Measurements from ENCODE around the gene FBXO33. TPM values are rescaled to one million over a fixed set of nuclear protein-coding genes. Genes with fewer than 3 reads are reported as not detected.

Gene FBXO33
- total RNA-seq, 1 experiment from 2014 or later: 8.8 TPM

DNA sequence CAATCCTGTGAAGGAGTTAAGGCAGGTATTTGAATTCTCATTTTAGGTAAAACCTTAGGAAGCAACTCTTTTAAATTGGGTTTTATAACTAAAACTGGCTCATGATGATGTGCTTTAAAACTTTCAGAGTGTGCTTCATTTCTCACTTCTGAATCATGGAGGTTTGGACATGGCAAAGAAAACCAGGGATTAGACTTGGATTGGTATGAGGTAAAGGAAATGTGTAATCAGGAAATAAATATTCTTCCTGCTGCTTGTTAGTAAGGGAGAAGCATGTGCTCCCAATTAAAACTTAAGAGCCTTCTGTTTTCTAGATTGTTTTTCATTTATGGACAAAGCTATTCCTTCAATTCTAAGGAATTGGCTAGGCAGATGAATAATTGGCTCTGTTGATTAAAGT is 57.4 kb downstream of the FBXO33 start:
- Histone ChIP-seq H3K9me3 (ENCODE audit: control insufficient read depth, low read depth, low read length) (no peaks in the 10 kb centered on the region), H3K79me2 (ENCODE audit: insufficient read depth, low read length) (no peaks in the 10 kb centered on the region), H4K91ac (ENCODE audit: insufficient read length, low read depth, low read length) (no peak overlapping the region), H2BK15ac (ENCODE audit: low read depth, low read length) (no peak overlapping the region), H3K4me1 (ENCODE audit: insufficient read depth, low read length) (no peaks in the 10 kb centered on the region), H3K56ac (ENCODE audit: insufficient read length, low read depth, low read length) (no peak overlapping the region), H4K8ac (replicated peaks; ENCODE audit: insufficient read length, low read depth, low read length) (no peak overlapping the region), H3K79me1 (ENCODE audit: insufficient read depth, low read depth, low read length, poor library complexity, severe bottlenecking) (no peaks in the 10 kb centered on the region), H3K9ac (ENCODE audit: extremely low read depth, insufficient read length, low read length) (no peak overlapping the region), H4K5ac (ENCODE audit: insufficient read length, low read depth, low read length) (no peak overlapping the region), H3K23ac (ENCODE audit: insufficient read length, low read depth, low read length) (no peak overlapping the region), H2AK5ac (ENCODE audit: insufficient read length, low read length) (no peak overlapping the region), H3K27ac (ENCODE audit: insufficient read length, low read depth, low read length) (no peak overlapping the region), H2BK20ac (ENCODE audit: low read depth, low read length, poor library complexity, severe bottlenecking) (no peak overlapping the region), H2BK120ac (ENCODE audit: low read depth, low read length, poor library complexity, severe bottlenecking) (no peak overlapping the region), H4K20me1 (ENCODE audit: control insufficient read depth, insufficient read depth, insufficient read length) (no peaks in the 10 kb centered on the region), H2BK5ac (ENCODE audit: insufficient read length, low read length) (no peak overlapping the region), H3K14ac (ENCODE audit: insufficient read depth, low read length) (no peak overlapping the region), H3K23me2 (ENCODE audit: insufficient read length, low read depth, low read length, poor library complexity, severe bottlenecking) (no peaks in the 10 kb centered on the region), H2AFZ (ENCODE audit: low read length) (no peak overlapping the region), H2BK12ac (ENCODE audit: insufficient read length, low read depth, low read length) (no peak overlapping the region), H3K27me3 (ENCODE audit: insufficient read depth, low read length) (no peaks in the 10 kb centered on the region), H3K4ac (ENCODE audit: low read depth, low read length) (no peak overlapping the region), H3K18ac (ENCODE audit: insufficient read length, low read depth, low read length) (no peak overlapping the region), H3K4me2 (ENCODE audit: insufficient read depth, insufficient read length, low read length) (no peak overlapping the region), H3T11ph (ENCODE audit: low read length) (no peak overlapping the region)
- peaks cover 11 to 13% of the 10 kb centered on the region in 2 experiments for H3K4me1 Mint-ChIP-seq
- TF ChIP-seq, protein P1, sequence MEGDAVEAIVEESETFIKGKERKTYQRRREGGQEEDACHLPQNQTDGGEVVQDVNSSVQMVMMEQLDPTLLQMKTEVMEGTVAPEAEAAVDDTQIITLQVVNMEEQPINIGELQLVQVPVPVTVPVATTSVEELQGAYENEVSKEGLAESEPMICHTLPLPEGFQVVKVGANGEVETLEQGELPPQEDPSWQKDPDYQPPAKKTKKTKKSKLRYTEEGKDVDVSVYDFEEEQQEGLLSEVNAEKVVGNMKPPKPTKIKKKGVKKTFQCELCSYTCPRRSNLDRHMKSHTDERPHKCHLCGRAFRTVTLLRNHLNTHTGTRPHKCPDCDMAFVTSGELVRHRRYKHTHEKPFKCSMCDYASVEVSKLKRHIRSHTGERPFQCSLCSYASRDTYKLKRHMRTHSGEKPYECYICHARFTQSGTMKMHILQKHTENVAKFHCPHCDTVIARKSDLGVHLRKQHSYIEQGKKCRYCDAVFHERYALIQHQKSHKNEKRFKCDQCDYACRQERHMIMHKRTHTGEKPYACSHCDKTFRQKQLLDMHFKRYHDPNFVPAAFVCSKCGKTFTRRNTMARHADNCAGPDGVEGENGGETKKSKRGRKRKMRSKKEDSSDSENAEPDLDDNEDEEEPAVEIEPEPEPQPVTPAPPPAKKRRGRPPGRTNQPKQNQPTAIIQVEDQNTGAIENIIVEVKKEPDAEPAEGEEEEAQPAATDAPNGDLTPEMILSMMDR (conservative IDR thresholded peaks at IDR 0.05): no peak
- H3K36me3 Mint-ChIP-seq (ENCODE audit: insufficient read depth in 1 of 3, low read depth in 3 of 3): no peaks in the 10 kb centered on the region
- 0 out of 7 replicates have a peak overlapping the region, but pooled peaks of 1 of the 3 experiments have one; percentile 8 for H3K27ac Mint-ChIP-seq
- no peak overlapping the region for H3K4me3 Mint-ChIP-seq
- H3K27me3 Mint-ChIP-seq (ENCODE audit: low read depth): no peaks in the 10 kb centered on the region
- no peak for DNase-seq
- no peaks in the 10 kb centered on the region for H3K9me3 Mint-ChIP-seq

All from H9 (cell line).